HG03108 (cell line): ENCODE results near the gene CREB5.
"Not testable (repeated sequence)": the region's sequence is repeated elsewhere in the genome, so short reads cannot be mapped to it uniquely, and the experiment has no call there.

Source experiments
- ATAC-seq: cut with Tn5 transposase; IDR thresholded peaks from one replicate; pipeline ENCODE4 v1.9.1; 2021; ENCODE audit warnings: moderate library complexity; ENCODE audit not compliant: unreplicated experiment

The CREB5 gene, protein sequence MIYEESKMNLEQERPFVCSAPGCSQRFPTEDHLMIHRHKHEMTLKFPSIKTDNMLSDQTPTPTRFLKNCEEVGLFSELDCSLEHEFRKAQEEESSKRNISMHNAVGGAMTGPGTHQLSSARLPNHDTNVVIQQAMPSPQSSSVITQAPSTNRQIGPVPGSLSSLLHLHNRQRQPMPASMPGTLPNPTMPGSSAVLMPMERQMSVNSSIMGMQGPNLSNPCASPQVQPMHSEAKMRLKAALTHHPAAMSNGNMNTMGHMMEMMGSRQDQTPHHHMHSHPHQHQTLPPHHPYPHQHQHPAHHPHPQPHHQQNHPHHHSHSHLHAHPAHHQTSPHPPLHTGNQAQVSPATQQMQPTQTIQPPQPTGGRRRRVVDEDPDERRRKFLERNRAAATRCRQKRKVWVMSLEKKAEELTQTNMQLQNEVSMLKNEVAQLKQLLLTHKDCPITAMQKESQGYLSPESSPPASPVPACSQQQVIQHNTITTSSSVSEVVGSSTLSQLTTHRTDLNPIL

DNA sequence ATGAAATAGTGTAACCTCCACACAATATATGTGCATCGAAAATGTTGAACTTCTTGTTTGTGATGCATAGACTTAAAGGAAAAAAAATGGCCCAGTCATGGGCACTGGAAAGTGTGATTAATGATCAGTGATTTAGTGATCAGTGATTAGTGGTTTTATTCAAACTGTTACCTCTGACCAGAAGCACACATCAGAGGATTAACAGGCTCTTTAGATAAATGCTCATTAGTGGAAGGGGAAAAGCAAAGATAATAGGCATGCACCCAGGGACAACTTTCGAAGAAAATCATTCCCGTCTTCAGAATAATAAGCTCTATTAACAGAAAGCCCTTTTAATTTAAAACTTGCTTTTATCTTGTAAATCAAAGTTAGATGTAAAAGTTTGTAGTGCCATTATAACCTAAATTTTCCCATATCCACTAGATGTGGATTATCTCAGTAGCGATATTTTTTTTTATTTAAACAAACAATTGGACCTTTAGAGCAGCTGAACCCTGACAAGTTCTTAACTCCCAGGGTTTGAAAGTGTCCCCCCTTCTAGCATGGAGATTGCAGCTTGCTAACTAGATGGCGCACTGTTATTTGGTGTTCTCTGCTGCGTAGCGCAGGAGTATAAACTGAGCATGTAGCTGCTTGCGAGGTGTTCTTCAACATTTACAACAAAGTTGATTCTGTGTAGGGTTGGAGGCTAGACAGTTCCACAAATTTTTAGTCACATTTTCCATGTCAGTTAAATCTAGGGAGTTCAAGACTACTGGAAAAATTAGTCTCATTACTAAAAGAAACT is at the start of gene CREB5:
TSS of gene CREB5 (plus strand) at position 643 of the 787 bp plus-strand sequence. CDS start 397 bp downstream, outside the sequence.
- ATAC-seq: no peak

DNA sequence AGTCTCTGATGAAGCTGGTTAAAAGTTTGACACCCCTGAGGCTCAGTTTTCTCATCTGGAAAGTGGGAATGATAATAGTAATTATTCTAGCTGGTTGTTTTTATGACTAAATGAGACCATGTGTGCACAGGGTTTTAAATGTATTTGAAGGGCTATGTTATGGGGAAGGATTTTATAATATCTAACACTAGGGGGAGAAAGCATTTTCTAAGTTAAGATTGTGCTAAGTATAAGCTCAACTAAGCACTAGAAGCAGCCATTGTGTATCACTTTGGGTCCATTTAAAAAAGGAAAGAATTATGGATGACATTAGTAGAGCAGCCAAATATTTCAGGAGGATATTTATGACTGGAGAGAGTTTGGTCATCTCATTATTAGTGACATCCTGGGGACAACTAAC is 49.5 kb upstream of the CREB5 start:
- ATAC-seq: no peak

DNA sequence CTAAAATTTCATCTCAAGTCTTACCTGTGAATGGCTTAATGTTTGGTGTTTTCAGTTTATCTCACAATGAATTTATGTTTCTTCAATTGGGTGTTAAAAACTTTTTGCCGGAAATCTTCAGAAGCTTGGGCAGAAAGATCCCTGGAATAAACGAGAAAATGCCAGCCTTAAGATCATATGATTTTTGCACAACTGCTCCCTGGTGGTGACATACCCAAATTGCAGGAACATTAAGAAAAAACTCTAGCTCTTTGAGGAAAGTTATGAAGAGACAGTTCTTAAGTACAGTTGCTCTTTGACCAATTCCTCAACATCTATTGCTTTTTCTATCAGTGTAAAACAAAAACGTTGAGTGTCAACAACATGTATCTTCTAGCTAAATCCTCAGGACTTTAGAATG is 48.2 kb upstream of the CREB5 start:
- ATAC-seq: no peak

DNA sequence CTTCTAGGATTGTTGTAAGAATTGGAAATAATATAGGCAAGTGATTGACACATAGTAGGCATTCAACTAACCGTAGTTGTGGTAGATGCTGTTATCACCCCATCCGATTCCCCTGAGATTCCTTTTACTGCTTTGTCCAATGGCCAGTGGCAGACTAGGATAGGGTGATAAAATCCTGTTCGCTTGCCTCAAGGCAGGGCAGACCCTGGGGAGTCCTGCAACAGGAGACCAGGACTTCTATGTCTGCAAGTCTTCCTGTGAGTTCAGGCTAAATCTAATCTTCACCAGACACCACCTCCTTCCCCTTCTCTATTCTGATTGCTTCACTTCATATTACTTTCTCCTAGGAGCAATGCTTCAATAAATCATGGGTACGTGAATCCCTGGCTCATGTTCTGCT is 42.8 kb upstream of the CREB5 start:
- no peak for ATAC-seq

DNA sequence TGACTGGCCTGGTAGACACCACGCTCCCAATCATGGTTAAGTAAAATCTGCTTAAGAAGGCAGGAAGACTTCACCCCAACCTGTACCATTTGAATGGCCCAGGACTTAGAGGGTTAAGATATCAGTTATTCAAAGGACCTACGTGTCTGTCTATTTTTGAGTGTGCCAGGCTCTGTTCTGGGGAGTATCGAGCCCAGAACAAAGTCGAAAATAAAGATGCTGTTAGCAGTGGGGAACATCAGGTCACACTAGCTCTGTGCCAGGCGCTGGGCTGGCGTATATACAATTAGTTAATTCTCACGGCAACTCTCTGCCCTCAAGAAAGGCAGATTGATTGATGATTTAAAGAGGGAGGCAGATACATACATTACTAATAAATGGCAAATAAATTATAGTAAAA is 40.5 kb upstream of the CREB5 start:
- no peak for ATAC-seq

DNA sequence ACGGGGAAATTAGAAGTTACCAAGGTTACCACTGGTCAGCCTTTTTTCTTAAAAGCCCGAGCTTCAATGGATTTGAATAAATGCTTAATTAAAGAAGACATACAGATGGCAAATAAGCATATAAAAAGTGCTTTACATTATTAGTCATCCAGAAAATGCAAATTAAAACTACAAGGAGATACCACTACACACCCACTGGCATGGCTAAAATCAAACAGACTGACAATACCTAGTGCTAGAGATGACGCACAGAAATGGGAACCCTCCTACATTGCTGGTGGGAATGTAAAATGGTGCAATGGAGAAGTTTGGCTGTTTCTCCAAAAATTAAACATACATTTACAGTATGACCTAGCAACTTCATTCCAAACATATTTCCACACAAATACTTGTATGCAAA is 38.3 kb upstream of the CREB5 start:
- no peak for ATAC-seq

DNA sequence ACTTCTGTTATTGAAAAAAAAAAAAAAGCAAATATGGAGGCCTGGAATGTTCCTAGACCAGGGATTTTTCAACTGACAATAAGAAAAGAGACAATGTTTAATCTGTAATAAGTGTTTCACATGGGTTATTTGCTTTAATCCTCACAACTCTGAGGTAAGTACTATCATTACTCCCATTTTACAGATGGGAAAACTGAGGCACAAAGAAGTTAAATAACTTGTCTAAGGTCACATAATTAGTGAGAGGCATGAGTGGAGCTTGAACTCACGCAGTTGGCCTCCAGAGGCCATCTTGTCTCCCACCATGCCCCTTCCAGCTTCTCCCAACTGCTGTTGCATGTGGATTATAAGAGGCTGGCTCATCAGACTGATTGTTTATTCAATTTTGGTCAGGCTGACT is 36.6 kb upstream of the CREB5 start:
- no peak for ATAC-seq

DNA sequence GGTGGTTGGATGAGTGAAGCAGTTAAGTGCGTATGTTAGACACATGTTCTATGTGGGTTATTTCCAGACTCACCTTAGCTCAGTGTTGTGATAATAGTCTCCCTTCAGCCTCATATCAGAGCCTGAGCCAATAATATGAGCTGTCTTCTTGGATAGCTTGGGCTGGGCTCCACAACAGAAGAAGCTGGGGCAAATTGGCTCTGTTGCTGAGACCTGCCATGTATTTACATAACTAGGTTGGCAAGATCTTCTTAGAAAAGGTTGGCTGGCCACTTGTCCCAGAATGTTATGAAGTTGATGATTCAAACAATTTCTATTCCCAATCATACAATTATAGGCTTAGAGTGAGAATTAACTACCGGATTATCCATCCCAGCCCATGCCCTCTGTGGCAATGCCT is 35.7 kb upstream of the CREB5 start:
- ATAC-seq: no peak

DNA sequence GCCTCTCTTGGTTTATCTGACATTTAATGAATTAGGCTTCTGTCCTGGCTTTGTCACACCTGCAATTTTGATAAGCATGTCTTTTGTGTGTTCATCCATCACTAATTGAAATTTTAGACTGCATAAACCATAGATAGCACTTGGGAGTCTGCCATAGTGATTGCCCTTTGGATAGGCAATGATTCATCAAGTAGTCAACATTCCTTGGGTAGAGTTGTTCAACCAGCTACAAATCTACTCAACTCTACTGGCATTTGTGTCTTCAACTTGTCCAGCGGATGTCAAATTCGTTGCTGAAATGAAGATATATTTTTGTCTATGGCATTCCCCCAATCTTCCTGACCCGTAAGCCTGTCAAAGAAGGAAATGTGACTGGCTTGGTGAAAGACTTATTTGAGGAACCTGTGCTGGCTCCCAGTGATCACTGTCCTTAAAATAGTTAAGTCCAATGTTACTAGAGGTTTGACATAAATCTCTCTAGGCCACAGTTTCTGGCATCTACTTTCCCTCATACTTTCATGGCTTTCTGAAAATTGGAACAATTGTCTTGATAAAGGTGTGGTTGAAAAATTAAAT is 33.7 kb upstream of the CREB5 start:
- ATAC-seq: no peak

DNA sequence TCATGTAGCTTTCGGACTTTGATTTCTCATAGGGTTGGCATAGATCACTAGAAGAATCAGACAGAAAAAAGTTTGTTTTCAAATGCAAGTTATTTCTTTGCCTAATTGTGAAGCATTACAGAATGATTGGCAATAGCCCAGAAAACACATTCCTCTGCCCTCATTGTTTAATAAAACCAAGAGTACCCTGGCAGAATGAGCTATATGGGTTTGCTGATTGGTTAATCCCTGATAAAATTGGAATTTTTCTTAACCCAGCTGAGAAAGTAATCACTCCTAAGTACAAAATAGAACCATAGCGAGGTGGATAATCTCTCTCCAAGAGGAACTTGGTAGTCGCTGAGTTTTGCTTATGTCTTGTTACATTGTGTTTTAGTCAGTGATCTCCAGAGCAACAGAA is 30.9 kb upstream of the CREB5 start:
- no peak for ATAC-seq

DNA sequence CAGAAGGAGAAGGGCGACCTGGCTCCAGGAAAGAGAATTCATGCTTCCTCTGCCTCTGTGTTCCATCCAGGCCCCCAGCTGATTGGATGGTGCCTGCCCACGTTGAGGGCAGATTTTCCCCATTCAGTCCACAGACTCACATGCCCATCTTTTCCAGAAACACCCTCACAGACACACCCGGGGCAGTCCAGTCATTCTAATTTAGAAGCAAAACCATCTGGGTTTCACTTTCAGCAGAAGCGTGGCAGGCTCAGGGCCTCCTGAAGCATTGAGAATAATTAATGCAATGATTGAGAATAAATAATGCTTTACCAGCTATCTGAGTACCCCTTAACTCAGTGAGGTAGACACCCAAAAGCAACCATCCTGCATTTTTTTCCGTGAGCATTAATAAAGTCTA is 30.2 kb upstream of the CREB5 start:
- no peak for ATAC-seq

DNA sequence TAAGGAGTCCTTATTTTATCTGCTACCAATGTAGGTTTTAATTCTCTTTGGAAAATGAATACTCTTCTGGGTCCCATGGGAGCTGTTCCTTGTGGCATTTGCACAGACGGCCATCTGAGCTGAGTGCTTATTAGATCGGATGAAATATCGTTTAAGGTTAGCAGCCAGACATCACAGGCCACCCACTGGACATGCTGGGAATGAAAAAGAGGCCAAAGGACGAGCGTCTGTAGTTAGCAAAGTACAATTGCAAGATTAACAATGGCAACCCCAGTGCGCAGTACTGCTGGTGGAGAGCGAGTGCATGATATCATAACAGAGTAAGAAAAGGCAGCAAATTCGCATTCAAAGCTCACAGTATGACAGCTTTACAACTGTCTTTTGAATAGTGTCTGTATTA is 28.3 kb upstream of the CREB5 start:
- ATAC-seq: no peak

DNA sequence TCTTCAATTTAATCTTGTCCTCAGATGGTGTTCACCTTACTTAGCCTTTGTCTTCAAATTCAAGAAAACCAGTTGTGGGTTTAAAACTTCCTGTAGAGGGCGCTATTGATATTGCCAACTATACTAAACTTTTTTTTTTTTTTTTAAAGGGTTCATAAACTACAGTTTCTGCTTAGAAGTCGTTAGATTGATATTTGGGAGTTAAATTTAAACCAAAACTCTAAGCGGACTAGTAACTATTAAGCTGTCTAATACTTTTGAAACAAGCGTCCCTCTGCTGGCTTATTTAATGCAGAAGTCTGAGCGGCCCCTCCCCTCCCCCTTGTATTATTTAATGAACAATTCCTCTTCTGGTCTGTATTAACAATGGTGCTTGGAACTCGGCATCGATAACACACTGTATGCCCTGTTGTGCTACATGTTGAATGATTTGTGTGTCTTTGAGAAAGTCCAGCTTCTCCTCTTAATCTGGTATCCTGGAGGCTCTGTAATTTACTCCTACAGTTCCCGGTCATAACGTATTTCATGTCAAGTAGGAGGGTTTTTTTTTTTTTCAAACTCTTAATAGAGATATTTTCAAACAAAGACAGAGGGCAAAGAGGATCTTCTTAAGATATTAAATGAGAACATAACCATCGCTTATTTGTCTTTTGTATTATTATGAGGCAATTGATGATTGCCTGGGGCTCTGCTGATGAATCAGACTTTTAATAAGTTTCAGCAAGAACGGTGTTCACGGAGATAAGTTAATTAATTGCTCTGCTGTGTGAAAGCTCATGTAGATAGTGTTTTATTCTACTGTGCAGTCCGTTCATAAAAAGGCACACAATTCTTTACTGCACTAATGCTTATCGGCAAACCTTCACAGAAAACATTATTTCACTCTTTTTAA is 22.6 kb upstream of the CREB5 start:
- no peak for ATAC-seq

DNA sequence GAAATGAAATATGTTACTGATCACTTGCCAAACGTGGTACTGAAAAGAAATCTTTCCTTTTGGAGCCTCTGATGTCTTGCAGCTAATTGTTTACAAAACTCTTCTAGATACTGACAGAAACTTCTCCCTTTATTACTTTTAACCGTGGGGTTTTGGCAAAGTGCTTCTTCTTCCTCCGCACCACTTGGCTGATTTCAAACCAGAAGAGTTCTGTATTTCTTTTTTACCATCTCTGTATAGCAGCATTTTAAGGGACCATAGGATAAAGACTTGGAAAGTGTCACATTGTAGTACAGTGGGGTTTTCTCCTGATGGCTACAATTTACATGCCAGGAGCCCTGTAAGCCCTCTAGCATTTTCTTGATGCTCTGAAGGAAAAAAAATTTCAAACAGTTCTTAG is 21.9 kb upstream of the CREB5 start:
- ATAC-seq: no peak

DNA sequence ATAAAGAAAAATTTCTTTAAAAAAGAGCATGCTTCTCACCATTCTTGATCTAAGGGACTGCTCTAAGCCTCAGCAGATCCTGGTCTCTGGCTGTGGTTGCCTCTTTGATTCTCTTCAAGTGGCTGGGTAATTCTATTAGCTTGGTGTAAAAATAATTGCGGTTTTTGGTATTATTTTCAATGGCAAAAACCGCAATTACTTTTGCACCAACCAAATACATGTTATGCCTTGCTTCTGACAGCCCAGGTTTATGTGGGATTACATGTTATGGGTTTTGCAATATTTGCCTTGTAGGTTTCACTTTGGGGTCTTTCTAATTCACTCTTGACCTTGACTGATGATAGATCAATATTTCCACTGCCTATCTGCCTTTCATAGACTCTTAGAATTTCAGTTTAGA is 20.0 kb upstream of the CREB5 start:
- ATAC-seq: no peak

DNA sequence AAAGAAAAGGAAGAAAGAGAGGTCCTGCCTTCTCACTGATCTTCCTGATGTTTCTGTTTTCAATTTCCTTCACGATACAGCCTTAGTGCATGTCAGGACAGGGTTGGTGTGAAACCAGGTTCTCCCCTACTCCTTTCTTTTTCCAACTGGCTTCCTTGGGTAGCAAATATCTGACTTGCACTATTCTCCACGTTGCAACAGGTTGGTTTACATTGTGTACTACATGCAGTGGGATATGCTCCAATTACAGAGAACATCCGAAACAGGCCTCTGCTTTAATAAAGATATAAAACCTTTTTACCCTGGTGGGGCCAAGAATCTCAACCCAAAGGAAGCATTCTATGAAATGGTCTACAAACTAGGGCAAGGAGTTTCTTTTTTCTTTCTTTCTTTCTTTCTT is 16.9 kb upstream of the CREB5 start:
- no peak for ATAC-seq

DNA sequence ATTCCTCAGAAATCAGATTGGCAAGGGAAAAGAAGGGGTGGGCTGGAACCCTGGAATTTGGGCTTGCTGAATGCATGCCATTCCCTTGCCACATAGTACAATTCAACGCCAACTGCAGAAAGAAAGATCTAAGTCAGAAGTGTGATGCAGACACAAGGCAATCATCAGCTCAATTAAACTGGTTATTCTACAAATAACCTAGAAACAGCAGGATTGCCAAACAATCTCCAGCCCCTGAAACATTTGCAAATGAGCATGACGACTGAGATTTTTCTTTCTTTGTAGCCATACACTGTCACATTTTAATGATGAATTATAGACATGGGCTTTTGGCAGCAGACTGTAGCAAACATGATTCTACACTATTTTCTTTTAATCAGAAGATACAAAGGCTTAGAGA is 16.5 kb upstream of the CREB5 start:
- ATAC-seq: no peak

DNA sequence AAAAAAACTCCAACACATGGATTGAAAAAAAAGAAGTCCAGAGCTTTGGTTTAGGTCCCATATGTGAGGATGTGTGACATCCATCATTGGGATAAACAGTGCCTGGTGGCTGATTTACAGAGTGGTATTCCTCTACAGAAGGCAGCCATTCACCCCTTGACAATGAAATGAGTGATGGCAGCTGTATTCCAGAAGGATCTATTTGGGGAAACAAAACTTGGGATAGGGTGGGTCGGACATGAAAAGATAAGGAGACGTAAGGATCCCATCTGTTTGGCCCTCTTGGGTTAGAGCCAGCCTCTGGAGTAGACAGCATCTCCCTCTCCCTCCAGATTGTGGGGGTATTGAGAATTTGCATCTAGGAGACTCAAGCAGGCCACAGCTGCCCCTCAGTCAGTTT is 15.2 kb upstream of the CREB5 start:
- no peak for ATAC-seq

DNA sequence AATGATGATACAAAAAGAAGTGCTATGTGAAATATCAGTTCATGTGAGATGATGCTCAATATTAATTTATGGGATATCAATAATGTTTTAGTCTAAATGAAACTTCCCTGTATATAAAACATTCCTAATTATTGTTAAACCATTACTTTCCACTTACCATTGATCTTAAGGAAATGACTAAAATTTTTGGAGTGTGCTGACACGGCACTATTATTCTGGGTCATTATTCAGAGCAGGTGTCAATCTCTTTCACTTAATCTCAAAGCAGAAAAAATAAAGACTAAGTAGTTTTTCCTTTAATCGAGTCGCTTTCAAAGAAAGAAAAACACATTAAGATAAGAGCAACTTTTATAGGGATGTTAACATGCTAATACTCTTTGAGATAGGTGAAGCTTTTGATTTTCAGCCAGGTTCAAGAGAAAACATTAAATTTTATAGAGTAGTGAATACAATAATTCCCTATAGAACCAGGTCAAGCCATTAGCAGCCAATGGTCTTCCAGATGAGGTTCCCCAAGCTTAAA is 11.4 kb upstream of the CREB5 start:
- ATAC-seq: no peak

DNA sequence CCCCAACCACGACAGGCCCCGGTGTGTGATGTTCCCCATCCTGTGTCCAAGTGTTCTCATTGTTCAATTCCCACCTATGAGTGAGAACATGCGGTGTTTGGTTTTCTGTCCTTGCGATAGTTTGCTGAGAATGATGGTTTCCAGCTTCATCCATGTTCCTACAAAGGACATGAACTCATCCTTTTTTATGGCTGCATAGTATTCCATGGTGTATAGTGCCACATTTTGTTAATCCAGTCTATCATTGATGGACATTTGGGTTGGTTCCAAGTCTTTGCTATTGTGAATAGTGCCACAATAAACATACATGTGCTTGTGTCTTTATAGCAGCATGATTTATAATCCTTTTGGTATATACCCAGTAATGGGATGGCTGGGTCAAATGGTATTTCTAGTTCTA is 10.8 kb upstream of the CREB5 start:
- ATAC-seq: not testable (repeated sequence)

DNA sequence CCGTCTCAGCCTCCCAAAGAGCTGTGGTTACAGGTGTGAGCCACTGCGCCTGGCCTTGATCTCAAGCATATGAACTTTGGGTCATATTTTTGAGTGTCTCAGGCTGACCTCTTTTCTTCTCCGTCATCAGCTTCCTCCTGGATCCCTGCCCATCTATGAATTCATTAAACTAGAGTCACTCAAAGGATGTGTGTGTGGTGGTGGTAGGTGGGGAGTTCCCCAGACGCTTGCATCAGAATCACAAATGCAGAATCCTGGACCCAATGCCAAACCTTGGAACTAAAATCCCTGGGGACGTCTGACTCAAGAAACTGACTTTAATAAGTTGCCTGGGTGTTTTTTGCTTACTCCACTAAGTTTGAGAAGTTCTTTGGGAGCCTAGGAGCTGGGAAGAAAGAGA is 6.7 kb upstream of the CREB5 start:
- ATAC-seq: no peak
